ENCODE measurements around the gene HHIPL1. TPM values are rescaled to one million over a fixed set of nuclear protein-coding genes. Genes with fewer than 3 reads are reported as not detected.

HHIPL1 gene
- total RNA-seq, 3 donors from 2014 or later (not counting 1 experiment from before 2014, with no cell fraction given), result not detected

DNA sequence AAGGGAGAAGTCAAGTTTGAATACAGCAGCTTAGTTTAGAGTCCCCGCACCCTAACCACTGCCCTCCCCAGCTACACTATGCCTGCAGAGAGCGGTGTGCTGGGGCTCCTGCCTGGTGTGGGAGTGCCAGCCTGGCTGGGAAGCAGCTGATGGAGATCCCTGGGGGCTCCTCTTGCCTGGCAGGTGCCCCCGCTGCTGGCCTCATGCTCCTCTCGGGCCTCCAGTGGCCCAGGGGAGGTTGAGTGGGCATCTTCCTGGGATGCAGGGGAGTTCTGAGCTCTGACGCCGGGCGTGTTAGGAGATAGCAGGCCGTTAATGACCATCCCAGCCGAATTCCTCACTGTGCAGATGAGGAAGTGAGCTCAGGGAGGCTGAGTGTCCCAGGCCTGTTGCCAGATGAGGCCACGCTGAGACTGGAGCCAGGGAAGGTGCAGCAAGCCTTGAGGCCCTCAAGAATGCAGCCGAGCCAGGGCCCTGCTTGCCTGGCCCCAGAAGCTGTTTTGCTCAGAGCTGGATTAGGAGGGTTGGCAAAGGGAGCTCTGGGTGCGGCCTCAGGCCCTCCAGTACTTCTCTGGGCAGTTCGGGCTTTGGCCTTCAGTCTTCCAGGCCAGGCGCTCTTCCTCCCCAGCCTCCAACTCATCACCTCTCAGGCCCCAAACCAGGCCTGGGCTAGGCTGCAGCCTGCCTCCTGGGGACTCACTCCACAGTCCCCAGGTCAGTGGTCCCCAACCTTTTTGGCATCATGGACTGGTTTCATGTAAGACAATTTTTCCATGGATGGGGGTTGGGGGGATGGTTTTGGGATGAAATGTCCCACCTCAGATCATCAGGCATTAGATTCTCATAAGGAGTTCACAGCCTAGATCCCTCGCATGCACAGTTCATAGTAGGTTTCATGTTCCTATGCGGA, 32.6 kb downstream of the HHIPL1 start:
- intact Hi-C loops (cut with micrococcal nuclease), result no loop called here
- Mint-ChIP-seq H3K4me1 (peaks cover 0 to 13% of the 10 kb centered on the region in 2 donors), H3K27me3 (ENCODE audit: low read depth in 2 of 2) (peaks cover 0 to 1% of the 10 kb centered on the region in 2 donors), H3K9me3 (no peaks in the 10 kb centered on the region), H3K4me3 (no peak overlapping the region), H3K27ac (no peak overlapping the region), H3K36me3 (no peaks in the 10 kb centered on the region)
- Histone ChIP-seq H3K36me3 (ENCODE audit: control insufficient read depth, insufficient read depth, low read length) (no peaks in the 10 kb centered on the region), H3K4me3 (ENCODE audit: low read length) (no peak overlapping the region), H3K9me3 (ENCODE audit: control insufficient read depth, insufficient read depth, low read length) (peaks cover 8% of the 10 kb centered on the region), H3K27ac (ENCODE audit: low read length) (no peak overlapping the region), H3K27me3 (ENCODE audit: control insufficient read depth, insufficient read depth, low read length) (no peaks in the 10 kb centered on the region), H3K4me1 (ENCODE audit: control insufficient read depth, insufficient read depth, low read length) (peaks cover 27% of the 10 kb centered on the region)
- TF ChIP-seq, protein P1, sequence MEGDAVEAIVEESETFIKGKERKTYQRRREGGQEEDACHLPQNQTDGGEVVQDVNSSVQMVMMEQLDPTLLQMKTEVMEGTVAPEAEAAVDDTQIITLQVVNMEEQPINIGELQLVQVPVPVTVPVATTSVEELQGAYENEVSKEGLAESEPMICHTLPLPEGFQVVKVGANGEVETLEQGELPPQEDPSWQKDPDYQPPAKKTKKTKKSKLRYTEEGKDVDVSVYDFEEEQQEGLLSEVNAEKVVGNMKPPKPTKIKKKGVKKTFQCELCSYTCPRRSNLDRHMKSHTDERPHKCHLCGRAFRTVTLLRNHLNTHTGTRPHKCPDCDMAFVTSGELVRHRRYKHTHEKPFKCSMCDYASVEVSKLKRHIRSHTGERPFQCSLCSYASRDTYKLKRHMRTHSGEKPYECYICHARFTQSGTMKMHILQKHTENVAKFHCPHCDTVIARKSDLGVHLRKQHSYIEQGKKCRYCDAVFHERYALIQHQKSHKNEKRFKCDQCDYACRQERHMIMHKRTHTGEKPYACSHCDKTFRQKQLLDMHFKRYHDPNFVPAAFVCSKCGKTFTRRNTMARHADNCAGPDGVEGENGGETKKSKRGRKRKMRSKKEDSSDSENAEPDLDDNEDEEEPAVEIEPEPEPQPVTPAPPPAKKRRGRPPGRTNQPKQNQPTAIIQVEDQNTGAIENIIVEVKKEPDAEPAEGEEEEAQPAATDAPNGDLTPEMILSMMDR (IDR thresholded peaks at IDR 0.05), result no peak
- 93% methylated on average over 16 of the region's 16 CpGs for WGBS (ENCODE audit: insufficient coverage)
- ATAC-seq (no peak), DNase-seq (no peak)

DNA sequence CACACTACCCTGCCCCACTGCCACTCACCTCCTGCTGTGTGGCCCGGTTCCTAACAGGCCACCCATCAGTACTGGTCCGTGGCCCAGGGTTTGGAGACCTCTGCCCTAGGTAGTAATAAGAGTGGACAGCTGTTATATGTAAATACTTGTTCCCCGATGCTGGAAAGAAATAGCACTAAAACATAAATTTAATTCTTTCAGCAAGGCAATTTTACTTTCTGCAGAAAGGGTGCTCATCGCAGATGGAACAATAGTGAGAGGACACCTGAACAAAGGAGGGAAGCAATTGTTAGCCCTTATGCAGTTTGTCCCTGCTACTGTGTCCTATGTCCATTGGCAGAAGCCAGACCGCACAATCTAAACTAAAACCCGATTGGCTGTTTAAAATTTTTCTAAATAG, 33.3 kb downstream of the HHIPL1 start:
- H3K27me3 ChIP-seq (ENCODE audit: control insufficient read depth, insufficient read depth, low read length), result no peaks in the 10 kb centered on the region
- TF ChIP-seq, protein P1 (IDR thresholded peaks at IDR 0.05), result no peak
- no peak overlapping the region for H3K4me3 ChIP-seq (ENCODE audit: low read length)
- intact Hi-C loops (cut with micrococcal nuclease), result no loop called here
- 93% methylated on average over 6 of the region's 6 CpGs for WGBS (ENCODE audit: insufficient coverage)
- no peaks in the 10 kb centered on the region for H3K36me3 ChIP-seq (ENCODE audit: control insufficient read depth, insufficient read depth, low read length)
- Mint-ChIP-seq H3K27ac (no peak overlapping the region), H3K9me3 (no peaks in the 10 kb centered on the region), H3K4me3 (no peak overlapping the region), H3K27me3 (ENCODE audit: low read depth in 2 of 2) (peaks cover 0 to 2% of the 10 kb centered on the region in 2 donors), H3K36me3 (no peaks in the 10 kb centered on the region), H3K4me1 (peaks cover 6 to 17% of the 10 kb centered on the region in 2 donors)
- H3K4me1 ChIP-seq (ENCODE audit: control insufficient read depth, insufficient read depth, low read length), result peaks cover 27% of the 10 kb centered on the region
- peaks cover 8% of the 10 kb centered on the region for H3K9me3 ChIP-seq (ENCODE audit: control insufficient read depth, insufficient read depth, low read length)
- DNase-seq (no peak), ATAC-seq (no peak)
- H3K27ac ChIP-seq (ENCODE audit: low read length), result no peak overlapping the region

DNA sequence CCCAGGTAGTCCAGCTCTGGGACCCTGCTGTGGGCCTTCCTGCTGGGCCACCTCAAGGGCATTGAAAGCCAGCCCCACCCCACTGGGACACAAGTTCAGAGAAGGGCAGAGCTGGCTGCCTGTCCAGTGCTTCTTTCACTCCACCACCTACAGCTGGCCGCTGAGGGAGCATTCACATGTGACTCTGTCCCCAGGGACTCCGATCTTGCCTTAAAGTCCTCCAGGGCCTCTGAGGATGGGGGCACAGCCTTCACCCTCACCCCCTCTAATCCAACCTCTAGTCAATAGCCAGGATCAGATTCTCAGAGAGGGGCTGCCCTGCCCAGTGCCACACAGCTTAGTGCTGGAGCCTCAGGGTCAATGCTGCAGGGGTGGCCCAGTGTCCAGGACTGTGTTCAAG, 34.2 kb downstream of the HHIPL1 start:
- Histone ChIP-seq H3K36me3 (ENCODE audit: control insufficient read depth, insufficient read depth, low read length) (no peaks in the 10 kb centered on the region), H3K27me3 (ENCODE audit: control insufficient read depth, insufficient read depth, low read length) (no peaks in the 10 kb centered on the region), H3K4me1 (ENCODE audit: control insufficient read depth, insufficient read depth, low read length) (peaks cover 28% of the 10 kb centered on the region), H3K27ac (ENCODE audit: low read length) (no peak overlapping the region), H3K9me3 (ENCODE audit: control insufficient read depth, insufficient read depth, low read length) (peaks cover 8% of the 10 kb centered on the region), H3K4me3 (ENCODE audit: low read length) (no peak overlapping the region)
- Mint-ChIP-seq H3K27me3 (ENCODE audit: low read depth in 2 of 2) (peaks cover 0 to 2% of the 10 kb centered on the region in 2 donors), H3K4me3 (no peak overlapping the region), H3K36me3 (no peaks in the 10 kb centered on the region), H3K27ac (no peak overlapping the region), H3K9me3 (no peaks in the 10 kb centered on the region), H3K4me1 (peaks cover 7 to 23% of the 10 kb centered on the region in 2 donors)
- intact Hi-C loops (cut with micrococcal nuclease), result no loop called here
- ATAC-seq, result no peak
- TF ChIP-seq, protein P1 (IDR thresholded peaks at IDR 0.05), result no peak
- 93% methylated on average over 2 of the region's 2 CpGs for WGBS (ENCODE audit: insufficient coverage)
- no peak for DNase-seq

Data from natural killer cell (primary cell).